ENCODE measurements around the gene KDM7A.

DNA sequence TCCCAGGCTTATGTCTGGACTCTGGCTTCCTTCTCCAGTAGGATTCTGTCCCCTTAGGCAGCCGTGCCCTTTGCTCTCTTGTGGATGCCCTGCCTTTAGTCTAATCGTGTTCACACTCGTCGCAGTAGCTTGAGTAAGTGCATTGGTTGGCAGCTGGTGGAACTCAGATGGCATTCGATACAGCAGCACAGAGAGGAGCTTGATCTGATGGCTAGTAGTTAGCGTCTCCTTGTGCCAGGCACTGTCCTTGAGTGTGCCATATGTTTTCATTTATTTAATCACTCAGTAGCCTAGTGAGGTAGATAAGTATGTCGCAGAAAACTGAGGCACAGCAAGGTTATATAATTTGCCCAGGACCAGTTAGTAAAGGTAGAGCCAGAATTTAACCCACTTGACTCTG, 95.9 kb downstream of the KDM7A start:
- TF ChIP-seq, protein P1, sequence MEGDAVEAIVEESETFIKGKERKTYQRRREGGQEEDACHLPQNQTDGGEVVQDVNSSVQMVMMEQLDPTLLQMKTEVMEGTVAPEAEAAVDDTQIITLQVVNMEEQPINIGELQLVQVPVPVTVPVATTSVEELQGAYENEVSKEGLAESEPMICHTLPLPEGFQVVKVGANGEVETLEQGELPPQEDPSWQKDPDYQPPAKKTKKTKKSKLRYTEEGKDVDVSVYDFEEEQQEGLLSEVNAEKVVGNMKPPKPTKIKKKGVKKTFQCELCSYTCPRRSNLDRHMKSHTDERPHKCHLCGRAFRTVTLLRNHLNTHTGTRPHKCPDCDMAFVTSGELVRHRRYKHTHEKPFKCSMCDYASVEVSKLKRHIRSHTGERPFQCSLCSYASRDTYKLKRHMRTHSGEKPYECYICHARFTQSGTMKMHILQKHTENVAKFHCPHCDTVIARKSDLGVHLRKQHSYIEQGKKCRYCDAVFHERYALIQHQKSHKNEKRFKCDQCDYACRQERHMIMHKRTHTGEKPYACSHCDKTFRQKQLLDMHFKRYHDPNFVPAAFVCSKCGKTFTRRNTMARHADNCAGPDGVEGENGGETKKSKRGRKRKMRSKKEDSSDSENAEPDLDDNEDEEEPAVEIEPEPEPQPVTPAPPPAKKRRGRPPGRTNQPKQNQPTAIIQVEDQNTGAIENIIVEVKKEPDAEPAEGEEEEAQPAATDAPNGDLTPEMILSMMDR (IDR thresholded peaks at IDR 0.05 in 2 of 3, conservative IDR thresholded peaks at IDR 0.05 in 1 of 3; ENCODE audit: control insufficient read depth in 2 of 3, extremely low read depth in 1 of 3, insufficient read depth in 1 of 3, low read depth in 3 of 3, low read length in 3 of 3): no peak
- TF ChIP-seq SMAD1 (IDR thresholded peaks at IDR 0.05; ENCODE audit: low read depth, partially characterized antibody) (no peak), ZNF24 (IDR thresholded peaks at IDR 0.05) (no peak), SMAD5 (IDR thresholded peaks at IDR 0.05; ENCODE audit: low read depth) (no peak), BMI1 (IDR thresholded peaks at IDR 0.05; ENCODE audit: borderline replicate concordance) (no peak), RAD21 (IDR thresholded peaks at IDR 0.05; ENCODE audit: insufficient read depth, low read depth, low read length) (no peak), EP300 (IDR thresholded peaks at IDR 0.05; ENCODE audit: borderline replicate concordance in 1 of 2, control insufficient read depth in 1 of 2, low read depth in 2 of 2, low read length in 2 of 2) (no peak)
- TF ChIP-seq, protein P2, sequence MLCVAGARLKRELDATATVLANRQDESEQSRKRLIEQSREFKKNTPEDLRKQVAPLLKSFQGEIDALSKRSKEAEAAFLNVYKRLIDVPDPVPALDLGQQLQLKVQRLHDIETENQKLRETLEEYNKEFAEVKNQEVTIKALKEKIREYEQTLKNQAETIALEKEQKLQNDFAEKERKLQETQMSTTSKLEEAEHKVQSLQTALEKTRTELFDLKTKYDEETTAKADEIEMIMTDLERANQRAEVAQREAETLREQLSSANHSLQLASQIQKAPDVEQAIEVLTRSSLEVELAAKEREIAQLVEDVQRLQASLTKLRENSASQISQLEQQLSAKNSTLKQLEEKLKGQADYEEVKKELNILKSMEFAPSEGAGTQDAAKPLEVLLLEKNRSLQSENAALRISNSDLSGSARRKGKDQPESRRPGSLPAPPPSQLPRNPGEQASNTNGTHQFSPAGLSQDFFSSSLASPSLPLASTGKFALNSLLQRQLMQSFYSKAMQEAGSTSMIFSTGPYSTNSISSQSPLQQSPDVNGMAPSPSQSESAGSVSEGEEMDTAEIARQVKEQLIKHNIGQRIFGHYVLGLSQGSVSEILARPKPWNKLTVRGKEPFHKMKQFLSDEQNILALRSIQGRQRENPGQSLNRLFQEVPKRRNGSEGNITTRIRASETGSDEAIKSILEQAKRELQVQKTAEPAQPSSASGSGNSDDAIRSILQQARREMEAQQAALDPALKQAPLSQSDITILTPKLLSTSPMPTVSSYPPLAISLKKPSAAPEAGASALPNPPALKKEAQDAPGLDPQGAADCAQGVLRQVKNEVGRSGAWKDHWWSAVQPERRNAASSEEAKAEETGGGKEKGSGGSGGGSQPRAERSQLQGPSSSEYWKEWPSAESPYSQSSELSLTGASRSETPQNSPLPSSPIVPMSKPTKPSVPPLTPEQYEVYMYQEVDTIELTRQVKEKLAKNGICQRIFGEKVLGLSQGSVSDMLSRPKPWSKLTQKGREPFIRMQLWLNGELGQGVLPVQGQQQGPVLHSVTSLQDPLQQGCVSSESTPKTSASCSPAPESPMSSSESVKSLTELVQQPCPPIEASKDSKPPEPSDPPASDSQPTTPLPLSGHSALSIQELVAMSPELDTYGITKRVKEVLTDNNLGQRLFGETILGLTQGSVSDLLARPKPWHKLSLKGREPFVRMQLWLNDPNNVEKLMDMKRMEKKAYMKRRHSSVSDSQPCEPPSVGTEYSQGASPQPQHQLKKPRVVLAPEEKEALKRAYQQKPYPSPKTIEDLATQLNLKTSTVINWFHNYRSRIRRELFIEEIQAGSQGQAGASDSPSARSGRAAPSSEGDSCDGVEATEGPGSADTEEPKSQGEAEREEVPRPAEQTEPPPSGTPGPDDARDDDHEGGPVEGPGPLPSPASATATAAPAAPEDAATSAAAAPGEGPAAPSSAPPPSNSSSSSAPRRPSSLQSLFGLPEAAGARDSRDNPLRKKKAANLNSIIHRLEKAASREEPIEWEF (IDR thresholded peaks at IDR 0.05; ENCODE audit: insufficient replicate concordance, low read depth, low read length): no peak

All from GM12878 (cell line).